Breast epithelium (tissue), 4 donors: ENCODE data around the gene CAMK1. TPM values are rescaled to one million over a fixed set of nuclear protein-coding genes. Genes with fewer than 3 reads are reported as not detected.
A peak's percentile ranks its signal among the peaks of the same experiment; 100 is the strongest.

Experiments
- DNase-seq, 2 donors: peaks; one replicate each; pipeline ENCODE4 v3.0.0-alpha.2; 2019; ENCODE audit warnings: low spot score in 2 of 2
- H3K27ac ChIP-seq, 2 donors: fragments of 200-600 bp; sonication (generic) in 1 of 2; one replicate each; pipeline ENCODE4 v1.5.1; 2016 to 2019; ENCODE audit warnings: mild to moderate bottlenecking in 1 of 2
- H3K27me3 ChIP-seq, 2 donors: fragments of 200-600 bp; sonication (generic) in 1 of 2; one replicate each; pipeline versions ENCODE4 v1.5.1 to v1.6.0; 2017 to 2019; ENCODE audit warnings: control low read depth in 1 of 2, mild to moderate bottlenecking in 1 of 2
- H3K36me3 ChIP-seq: fragments of 200-600 bp; one replicate; pipeline ENCODE4 v1.5.1; 2019
- H3K4me1 ChIP-seq, 2 donors: fragments of 200-600 bp; sonication (generic); one replicate each; pipeline ENCODE4 v1.5.1; 2016 to 2019; ENCODE audit warnings: control low read depth in 1 of 2
- H3K4me3 ChIP-seq, 3 donors: fragments of 200-600 bp; sonication (generic); 1 replicate in 2 of 3; 2 replicates in 1 of 3; pipeline ENCODE4 v1.5.1; 2016 to 2019; ENCODE audit warnings: mild to moderate bottlenecking in 3 of 3, moderate library complexity in 2 of 3
- H3K9me3 ChIP-seq, 2 donors: fragments of 200-600 bp; sonication (generic) in 1 of 2; one replicate each; pipeline ENCODE4 v1.5.1; 2016 to 2019; ENCODE audit warnings: control low read depth in 1 of 2
- POLR2A ChIP-seq: fragments of 450-650 bp; IDR thresholded peaks from one replicate; pipeline ENCODE4 v1.6.1; 2016; ENCODE audit warnings: antibody characterized with exemption, mild to moderate bottlenecking, moderate library complexity
- POLR2AphosphoS5 ChIP-seq, 3 donors: sonication (generic); formaldehyde crosslinking; IDR thresholded peaks; one replicate each; pipeline ENCODE4 v1.6.1; 2017; ENCODE audit warnings: antibody characterized with exemption in 3 of 3
- intact Hi-C: fragments of 100-400 bp; cut with DNase I; formaldehyde crosslinking; loops from one replicate; pipeline ENCODE4 v1.15.1; 2023; ENCODE audit warnings: low total_unique reads
- total RNA-seq, 3 donors: library from RNA; depleted of rRNA; stranded (reverse); fragments of >200 nt; gene quantifications; one replicate each; pipeline ENCODE4 v1.1.0, GENCODE V29; 2016
- TF ChIP-seq, protein P1 (sequence below), 3 donors: fragments of 450-650 bp; IDR thresholded peaks; one replicate each; pipeline ENCODE4 v1.5.1; 2016 to 2017; ENCODE audit warnings: antibody characterized with exemption in 3 of 3, mild to moderate bottlenecking in 3 of 3, moderate library complexity in 3 of 3

Gene CAMK1
- total RNA-seq, 3 donors from 2014 or later: 25.2 to 58.7 (median 40.0) TPM

DNA sequence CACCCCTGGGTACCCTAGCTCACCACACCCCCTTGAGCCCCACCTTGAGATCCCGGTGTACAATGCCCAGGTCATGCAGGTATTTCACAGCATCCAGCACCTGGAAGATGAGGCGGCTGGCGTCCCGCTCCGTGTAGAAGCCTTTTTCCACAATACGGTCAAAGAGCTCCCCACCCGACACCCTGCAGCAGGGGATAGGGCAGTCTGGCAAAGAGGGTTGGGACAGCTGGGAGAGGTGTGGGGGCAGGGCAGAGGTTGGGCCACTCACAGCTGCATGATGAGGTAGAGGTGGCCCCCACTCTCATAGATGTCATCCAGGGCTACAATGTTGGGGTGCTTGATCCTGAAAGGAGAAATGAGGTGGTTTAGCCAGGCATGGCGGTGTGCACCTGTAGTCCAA is 6.9 kb downstream of the CAMK1 start:
- no peaks in the 10 kb centered on the region for H3K9me3 ChIP-seq
- no peaks in the 10 kb centered on the region for H3K36me3 ChIP-seq
- H3K27me3 ChIP-seq: no peaks in the 10 kb centered on the region
- H3K4me1 ChIP-seq: no peaks in the 10 kb centered on the region
- TF ChIP-seq, protein P1, sequence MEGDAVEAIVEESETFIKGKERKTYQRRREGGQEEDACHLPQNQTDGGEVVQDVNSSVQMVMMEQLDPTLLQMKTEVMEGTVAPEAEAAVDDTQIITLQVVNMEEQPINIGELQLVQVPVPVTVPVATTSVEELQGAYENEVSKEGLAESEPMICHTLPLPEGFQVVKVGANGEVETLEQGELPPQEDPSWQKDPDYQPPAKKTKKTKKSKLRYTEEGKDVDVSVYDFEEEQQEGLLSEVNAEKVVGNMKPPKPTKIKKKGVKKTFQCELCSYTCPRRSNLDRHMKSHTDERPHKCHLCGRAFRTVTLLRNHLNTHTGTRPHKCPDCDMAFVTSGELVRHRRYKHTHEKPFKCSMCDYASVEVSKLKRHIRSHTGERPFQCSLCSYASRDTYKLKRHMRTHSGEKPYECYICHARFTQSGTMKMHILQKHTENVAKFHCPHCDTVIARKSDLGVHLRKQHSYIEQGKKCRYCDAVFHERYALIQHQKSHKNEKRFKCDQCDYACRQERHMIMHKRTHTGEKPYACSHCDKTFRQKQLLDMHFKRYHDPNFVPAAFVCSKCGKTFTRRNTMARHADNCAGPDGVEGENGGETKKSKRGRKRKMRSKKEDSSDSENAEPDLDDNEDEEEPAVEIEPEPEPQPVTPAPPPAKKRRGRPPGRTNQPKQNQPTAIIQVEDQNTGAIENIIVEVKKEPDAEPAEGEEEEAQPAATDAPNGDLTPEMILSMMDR (IDR thresholded peaks at IDR 0.05): no peak
- TF ChIP-seq POLR2AphosphoS5 (IDR thresholded peaks at IDR 0.05): no peak
- no peak for TF ChIP-seq POLR2A
- DNase-seq: no peak
- no peak overlapping the region for H3K4me3 ChIP-seq
- intact Hi-C loops: no loop called here
- no peak overlapping the region for H3K27ac ChIP-seq

GRCh38 chr3:9761919-9762318 is 7.8 kb downstream of the CAMK1 start:
- no peak for DNase-seq
- no peaks in the 10 kb centered on the region for H3K27me3 ChIP-seq
- H3K36me3 ChIP-seq: no peaks in the 10 kb centered on the region
- no peaks in the 10 kb centered on the region for H3K9me3 ChIP-seq
- H3K27ac ChIP-seq: no peak overlapping the region
- no peaks in the 10 kb centered on the region for H3K4me1 ChIP-seq
- TF ChIP-seq POLR2A: no peak
- TF ChIP-seq, protein P1 (IDR thresholded peaks at IDR 0.05): no peak
- no peak for TF ChIP-seq POLR2AphosphoS5 (IDR thresholded peaks at IDR 0.05)
- H3K4me3 ChIP-seq: no peak overlapping the region
- intact Hi-C loops: no loop called here

DNA sequence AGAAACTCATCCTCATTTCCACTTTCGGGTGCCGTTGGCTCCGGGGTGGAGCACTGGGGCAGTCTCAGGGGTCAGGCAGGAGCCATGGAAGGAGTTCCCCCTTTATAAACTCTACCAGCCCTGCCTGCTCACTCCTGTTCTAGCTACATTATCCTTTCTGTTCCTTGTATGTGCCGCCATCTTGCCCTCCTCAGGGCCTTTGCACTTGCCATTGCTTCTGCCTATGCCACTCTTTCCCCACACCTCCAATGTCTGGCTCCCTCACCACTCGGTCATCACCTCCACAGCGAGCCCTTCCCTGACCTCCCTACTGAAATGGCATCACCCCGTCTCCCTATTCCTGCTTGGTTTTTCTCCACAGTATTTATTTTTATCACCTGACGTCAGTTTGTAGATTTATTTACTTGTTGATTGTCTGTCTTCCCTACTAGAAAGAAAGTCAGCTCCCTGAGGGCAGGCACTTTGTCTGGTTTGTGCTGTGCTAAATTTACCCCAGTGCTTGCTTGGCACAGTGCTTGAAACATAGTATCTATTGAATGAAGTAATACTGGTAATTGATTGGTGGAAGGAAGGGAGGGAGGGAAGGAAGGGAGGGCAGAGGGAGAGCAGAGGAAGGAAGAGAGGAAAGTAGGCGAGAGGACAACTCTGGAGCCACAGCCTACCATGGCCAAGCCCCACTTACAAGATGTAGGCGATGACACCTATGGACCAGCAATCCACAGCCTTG is 8.8 kb downstream of the CAMK1 start:
- Histone ChIP-seq H3K27me3 (no peaks in the 10 kb centered on the region), H3K9me3 (no peaks in the 10 kb centered on the region), H3K27ac (no peak overlapping the region), H3K4me1 (no peaks in the 10 kb centered on the region), H3K4me3 (no peak overlapping the region), H3K36me3 (no peaks in the 10 kb centered on the region)
- intact Hi-C loops: no loop called here
- TF ChIP-seq, protein P1 (IDR thresholded peaks at IDR 0.05): no peak
- TF ChIP-seq POLR2AphosphoS5 (IDR thresholded peaks at IDR 0.05) (no peak), POLR2A (no peak)
- DNase-seq: no peak

- H3K4me3 ChIP-seq: no peak overlapping the region
- no peaks in the 10 kb centered on the region for H3K36me3 ChIP-seq
- H3K4me1 ChIP-seq: no peaks in the 10 kb centered on the region
- DNase-seq: no peak
- no peak overlapping the region for H3K27ac ChIP-seq
- H3K9me3 ChIP-seq: no peaks in the 10 kb centered on the region
- H3K27me3 ChIP-seq: no peaks in the 10 kb centered on the region
- intact Hi-C loops: no loop called here
- TF ChIP-seq POLR2AphosphoS5 (IDR thresholded peaks at IDR 0.05): no peak
- no peak for TF ChIP-seq POLR2A
- TF ChIP-seq, protein P1 (IDR thresholded peaks at IDR 0.05): no peak
Observed at GRCh38 chr3:9757427-9757826, 12.3 kb downstream of the CAMK1 start.

DNA sequence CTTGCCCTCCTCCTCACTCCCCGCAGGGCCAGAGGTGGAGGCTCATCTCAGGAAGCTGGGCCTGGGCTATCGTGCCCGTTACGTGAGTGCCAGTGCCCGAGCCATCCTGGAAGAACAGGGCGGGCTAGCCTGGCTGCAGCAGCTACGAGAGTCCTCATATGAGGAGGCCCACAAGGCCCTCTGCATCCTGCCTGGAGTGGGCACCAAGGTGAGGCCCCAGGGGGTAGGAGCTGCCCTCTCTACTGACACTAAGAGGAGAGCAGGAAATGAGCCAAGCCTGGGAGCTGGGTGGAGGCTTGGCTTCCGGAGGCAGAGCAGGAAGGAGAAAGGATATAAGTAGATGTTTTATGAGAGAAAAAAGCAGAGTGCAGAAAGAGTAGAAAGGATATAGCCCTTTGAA is 15.1 kb downstream of the CAMK1 start:
- peak overlapping the region in 1 of 2 donors; percentile 41 for H3K27ac ChIP-seq
- intact Hi-C loops: no loop called here
- H3K36me3 ChIP-seq: no peaks in the 10 kb centered on the region

More for the DNA sequence above, 15.1 kb downstream of the CAMK1 start:
- no peaks in the 10 kb centered on the region for H3K27me3 ChIP-seq
- peaks cover 0 to 14% of the 10 kb centered on the region in 2 donors for H3K4me1 ChIP-seq
- no peak for TF ChIP-seq POLR2AphosphoS5 (IDR thresholded peaks at IDR 0.05)
- TF ChIP-seq POLR2A: no peak
- TF ChIP-seq, protein P1 (IDR thresholded peaks at IDR 0.05): no peak
- DNase-seq: no peak
- no peak overlapping the region for H3K4me3 ChIP-seq
- no peaks in the 10 kb centered on the region for H3K9me3 ChIP-seq
